H9 (cell line): ENCODE measurements around the gene CSNK2B. TPM values are rescaled to one million over a fixed set of nuclear protein-coding genes. Genes with fewer than 3 reads are reported as not detected.
A peak's percentile ranks its signal among the peaks of the same experiment; 100 is the strongest.

Source experiments
- DNase-seq: peaks from one replicate; pipeline ENCODE4 v3.0.0-alpha.2; 2017
- H2AFZ ChIP-seq: one replicate; pipeline ENCODE4 v1.6.1; 2013; ENCODE audit warnings: mild to moderate bottlenecking, low read length, control low read depth, moderate library complexity
- H2AK5ac ChIP-seq: 2 replicates; pipeline ENCODE4 v1.6.1; 2013; ENCODE audit warnings: low read length, control low read depth, mixed read lengths; ENCODE audit not compliant: insufficient read length
- H2BK120ac ChIP-seq: one replicate; pipeline ENCODE4 v1.6.1; 2013; ENCODE audit warnings: low read depth, mild to moderate bottlenecking, low read length, control low read depth, inconsistent platforms; ENCODE audit not compliant: poor library complexity, severe bottlenecking
- H2BK12ac ChIP-seq: 2 replicates; pipeline ENCODE4 v1.6.1; 2013; ENCODE audit warnings: low read length, control low read depth, mixed read lengths, low read depth; ENCODE audit not compliant: insufficient read length
- H2BK15ac ChIP-seq: 2 replicates; pipeline ENCODE4 v1.6.1; 2013; ENCODE audit warnings: low read depth, low read length, control low read depth
- H2BK20ac ChIP-seq: one replicate; pipeline ENCODE4 v1.6.1; 2013; ENCODE audit warnings: low read depth, mild to moderate bottlenecking, low read length, control low read depth, inconsistent platforms; ENCODE audit not compliant: poor library complexity, severe bottlenecking
- H2BK5ac ChIP-seq: 2 replicates; pipeline ENCODE4 v1.6.1; 2013; ENCODE audit warnings: low read length, control low read depth, mixed read lengths; ENCODE audit not compliant: insufficient read length
- H3K14ac ChIP-seq: 2 replicates; pipeline ENCODE4 v1.6.1; 2013; ENCODE audit warnings: low read length, control low read depth; ENCODE audit not compliant: insufficient read depth
- H3K18ac ChIP-seq: 2 replicates; pipeline ENCODE4 v1.6.1; 2013; ENCODE audit warnings: low read depth, mild to moderate bottlenecking, mixed read lengths, low read length, control low read depth; ENCODE audit not compliant: insufficient read length
- H3K23ac ChIP-seq: 2 replicates; pipeline ENCODE4 v1.6.1; 2013; ENCODE audit warnings: low read length, control low read depth, mixed read lengths, low read depth; ENCODE audit not compliant: insufficient read length
- H3K23me2 ChIP-seq: 2 replicates; pipeline ENCODE4 v1.6.1; 2013; ENCODE audit warnings: low read depth, mild to moderate bottlenecking, mixed read lengths, low read length, control low read depth; ENCODE audit not compliant: insufficient read length, poor library complexity, severe bottlenecking
- H3K27ac ChIP-seq: 2 replicates; pipeline ENCODE4 v1.5.1; 2013; ENCODE audit warnings: low read length, control low read depth, mixed read lengths, low read depth; ENCODE audit not compliant: insufficient read length
- H3K27me3 ChIP-seq: 2 replicates; pipeline ENCODE4 v1.6.1; 2013; ENCODE audit warnings: low read length, control low read depth, inconsistent platforms; ENCODE audit not compliant: insufficient read depth
- H3K4ac ChIP-seq: 2 replicates; pipeline ENCODE4 v1.6.1; 2013; ENCODE audit warnings: low read depth, mild to moderate bottlenecking, control low read depth, inconsistent platforms, low read length, moderate library complexity
- H3K4me1 ChIP-seq: 2 replicates; pipeline ENCODE4 v1.6.1; 2013; ENCODE audit warnings: low read length, control low read depth, inconsistent platforms; ENCODE audit not compliant: insufficient read depth
- H3K4me2 ChIP-seq: 2 replicates; pipeline ENCODE4 v1.6.1; 2013; ENCODE audit warnings: low read length, control low read depth, mixed read lengths; ENCODE audit not compliant: insufficient read length, insufficient read depth
- H3K56ac ChIP-seq: 2 replicates; pipeline ENCODE4 v1.6.1; 2013; ENCODE audit warnings: low read depth, mild to moderate bottlenecking, mixed read lengths, low read length, control low read depth; ENCODE audit not compliant: insufficient read length
- H3K79me1 ChIP-seq: 2 replicates; pipeline ENCODE4 v1.6.1; 2013; ENCODE audit warnings: low read depth, mild to moderate bottlenecking, moderate library complexity, low read length, control low read depth, inconsistent platforms; ENCODE audit not compliant: insufficient read depth, poor library complexity, severe bottlenecking
- H3K79me2 ChIP-seq: 2 replicates; pipeline ENCODE4 v1.6.1; 2013; ENCODE audit warnings: low read length, control low read depth, inconsistent platforms; ENCODE audit not compliant: insufficient read depth
- H3K9ac ChIP-seq: 2 replicates; pipeline ENCODE4 v1.6.1; 2013; ENCODE audit warnings: low read length, control low read depth, mixed read lengths; ENCODE audit not compliant: insufficient read length; ENCODE audit errors: extremely low read depth
- H3K9me3 ChIP-seq: one replicate; pipeline ENCODE4 v1.6.1; 2013; ENCODE audit warnings: low read depth, low read length, inconsistent platforms; ENCODE audit not compliant: control insufficient read depth
- H3T11ph ChIP-seq: one replicate; pipeline ENCODE4 v1.6.1; 2013; ENCODE audit warnings: mild to moderate bottlenecking, low read length, control low read depth, inconsistent platforms
- H4K20me1 ChIP-seq: one replicate; pipeline ENCODE4 v1.6.1; 2013; ENCODE audit not compliant: control insufficient read depth, insufficient read length, insufficient read depth
- H4K5ac ChIP-seq: 2 replicates; pipeline ENCODE4 v1.6.1; 2013; ENCODE audit warnings: low read depth, mild to moderate bottlenecking, mixed read lengths, low read length, control low read depth; ENCODE audit not compliant: insufficient read length
- H4K8ac ChIP-seq: replicated peaks from 2 replicates; pipeline ENCODE4 v1.6.1; 2013; ENCODE audit warnings: low read length, control low read depth, mixed read lengths, low read depth; ENCODE audit not compliant: insufficient read length
- H4K91ac ChIP-seq: 2 replicates; pipeline ENCODE4 v1.6.1; 2013; ENCODE audit warnings: low read depth, mild to moderate bottlenecking, moderate library complexity, mixed read lengths, low read length, control low read depth; ENCODE audit not compliant: insufficient read length
- H3K27ac Mint-ChIP-seq, 3 experiments: 2 replicates in 2 of 3; 3 replicates in 1 of 3; pipeline ENCODE4 v1.8.0; 2020 to 2021; ENCODE audit warnings: mixed read lengths in 3 of 3, mild to moderate bottlenecking in 1 of 3, moderate library complexity in 1 of 3
- H3K27me3 Mint-ChIP-seq: 2 replicates; pipeline ENCODE4 v1.8.0; 2021; ENCODE audit warnings: low read depth, mild to moderate bottlenecking, moderate library complexity, mixed read lengths
- H3K36me3 Mint-ChIP-seq, 3 experiments: 2 replicates in 2 of 3; 3 replicates in 1 of 3; pipeline ENCODE4 v1.8.0; 2020 to 2021; ENCODE audit warnings: low read depth in 3 of 3, mixed read lengths in 3 of 3; ENCODE audit not compliant: insufficient read depth in 1 of 3
- H3K4me1 Mint-ChIP-seq, 2 experiments: 2 replicates each; pipeline ENCODE4 v1.8.0; 2020; ENCODE audit warnings: mixed read lengths in 2 of 2
- H3K4me3 Mint-ChIP-seq, 2 experiments: 2 replicates in 1 of 2; 3 replicates in 1 of 2; pipeline ENCODE4 v1.8.0; 2020 to 2021; ENCODE audit warnings: mild to moderate bottlenecking in 2 of 2, mixed read lengths in 2 of 2, moderate library complexity in 1 of 2
- H3K9me3 Mint-ChIP-seq, 2 experiments: 2 replicates in 1 of 2; 3 replicates in 1 of 2; pipeline ENCODE4 v1.8.0; 2020; ENCODE audit warnings: mild to moderate bottlenecking in 2 of 2, mixed read lengths in 2 of 2, moderate library complexity in 1 of 2
- whole genome bisulfite sequencing: extraction: QIAGEN DNeasy Blood & Tissue Kit; methylation state at CpG from one replicate; pipeline ENCODE4 v1.1.7; 2013; ENCODE audit warnings: missing lambda C conversion rate, low lambda C conversion rate, mixed read lengths; ENCODE audit not compliant: insufficient read length; ENCODE audit errors: extremely low coverage; 5-methylcytosine and 5-hydroxymethylcytosine counted together
- total RNA-seq: library from RNA; stranded (reverse); gene quantifications from 2 replicates; pipeline ENCODE4 v1.2.1, GENCODE V29; 2021
- TF ChIP-seq, protein P1 (sequence below): fragments of 200-600 bp; sonication (generic); conservative IDR thresholded peaks from 3 replicates; pipeline ENCODE4 v1.8.0; 2021; ENCODE audit warnings: antibody characterized with exemption, mild to moderate bottlenecking

The CSNK2B gene
- total RNA-seq, 1 experiment from 2014 or later = 187 TPM

DNA sequence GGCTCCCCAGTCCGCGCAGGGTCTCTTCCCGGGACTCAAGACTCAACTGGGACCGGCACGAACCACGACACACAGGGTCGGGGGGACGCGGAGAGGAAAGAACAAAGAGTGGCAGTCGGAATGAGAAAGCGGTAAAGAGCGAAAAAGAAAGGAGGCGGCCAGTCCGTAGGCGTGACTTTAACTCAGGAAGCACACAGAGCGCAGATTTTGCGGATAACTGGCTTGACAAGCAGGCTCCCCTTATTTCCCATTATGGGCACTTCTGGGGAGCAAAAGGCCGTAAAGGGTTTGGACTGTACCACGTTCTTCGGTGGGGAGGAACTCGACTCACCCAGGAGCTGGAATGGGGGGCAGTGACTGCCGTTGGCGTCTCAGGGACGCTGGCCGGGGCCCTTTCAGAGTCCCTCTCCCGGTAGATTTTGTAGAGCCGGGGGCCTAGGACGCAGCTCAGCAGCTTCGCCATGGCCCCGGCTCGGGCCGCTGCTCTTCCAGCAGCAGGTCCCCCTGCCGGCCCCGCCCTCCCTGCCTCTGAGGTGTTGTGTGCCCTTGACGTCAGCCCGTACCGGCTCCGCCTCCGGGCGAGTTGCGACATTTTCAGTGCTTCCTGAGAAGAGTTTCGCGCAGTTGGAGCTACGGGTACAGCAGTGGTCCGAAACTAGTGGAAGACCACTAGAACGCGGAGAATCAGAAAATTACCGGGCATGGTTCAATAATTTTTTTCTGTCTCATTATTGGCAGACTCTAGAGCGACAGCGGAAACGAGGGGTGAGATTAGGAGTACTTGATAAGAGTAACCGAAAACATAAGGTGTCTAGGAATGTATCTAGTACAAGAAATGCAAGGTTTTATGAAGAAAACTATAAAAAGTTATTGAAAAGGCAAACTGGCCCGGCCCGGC, 37.2 kb downstream of the CSNK2B start, which contains the start of gene ABHD16A:
ABHD16A (minus strand) TSS at position 506 of the 898 bp plus-strand sequence; CDS start at position 463, 43 bp downstream.
- Histone ChIP-seq H3K4ac (no peak within 1 kb of the TSS; the same call in 1 of the 2 replicates), H4K20me1 (no peaks in the 10 kb centered on the region), H3K56ac (no peak within 1 kb of the TSS), H2BK5ac (no peak within 1 kb of the TSS), H3K4me2 (peak within 1 kb of the TSS; percentile 91), H4K91ac (no peak within 1 kb of the TSS), H2AFZ (peak within 1 kb of the TSS; percentile 43), H4K8ac (no peak within 1 kb of the TSS), H3T11ph (no peak within 1 kb of the TSS), H3K27ac (no peak within 1 kb of the TSS), H4K5ac (no peak within 1 kb of the TSS), H2BK120ac (no peak within 1 kb of the TSS), H2AK5ac (no peak within 1 kb of the TSS), H3K27me3 (no peaks in the 10 kb centered on the region), H2BK12ac (no peak within 1 kb of the TSS), H3K23me2 (peaks cover 6% of the 10 kb centered on the region), H3K18ac (peak within 1 kb of the TSS; percentile 94), H3K9me3 (no peaks in the 10 kb centered on the region), H3K79me2 (peaks cover 2% of the 10 kb centered on the region; the same call in 1 of the 2 replicates), H2BK20ac (no peak within 1 kb of the TSS), H3K79me1 (peaks cover 6% of the 10 kb centered on the region), H3K4me1 (peaks cover 4% of the 10 kb centered on the region; the same call in 1 of the 2 replicates), H3K9ac (peak within 1 kb of the TSS; percentile 79), H3K23ac (no peak within 1 kb of the TSS), H2BK15ac (no peak within 1 kb of the TSS), H3K14ac (peak within 1 kb of the TSS; percentile 81)
- TF ChIP-seq, protein P1, sequence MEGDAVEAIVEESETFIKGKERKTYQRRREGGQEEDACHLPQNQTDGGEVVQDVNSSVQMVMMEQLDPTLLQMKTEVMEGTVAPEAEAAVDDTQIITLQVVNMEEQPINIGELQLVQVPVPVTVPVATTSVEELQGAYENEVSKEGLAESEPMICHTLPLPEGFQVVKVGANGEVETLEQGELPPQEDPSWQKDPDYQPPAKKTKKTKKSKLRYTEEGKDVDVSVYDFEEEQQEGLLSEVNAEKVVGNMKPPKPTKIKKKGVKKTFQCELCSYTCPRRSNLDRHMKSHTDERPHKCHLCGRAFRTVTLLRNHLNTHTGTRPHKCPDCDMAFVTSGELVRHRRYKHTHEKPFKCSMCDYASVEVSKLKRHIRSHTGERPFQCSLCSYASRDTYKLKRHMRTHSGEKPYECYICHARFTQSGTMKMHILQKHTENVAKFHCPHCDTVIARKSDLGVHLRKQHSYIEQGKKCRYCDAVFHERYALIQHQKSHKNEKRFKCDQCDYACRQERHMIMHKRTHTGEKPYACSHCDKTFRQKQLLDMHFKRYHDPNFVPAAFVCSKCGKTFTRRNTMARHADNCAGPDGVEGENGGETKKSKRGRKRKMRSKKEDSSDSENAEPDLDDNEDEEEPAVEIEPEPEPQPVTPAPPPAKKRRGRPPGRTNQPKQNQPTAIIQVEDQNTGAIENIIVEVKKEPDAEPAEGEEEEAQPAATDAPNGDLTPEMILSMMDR = no peak
- Mint-ChIP-seq H3K27me3 (peaks cover 1% of the 10 kb centered on the region; the same call in 1 of the 2 replicates), H3K9me3 (no peaks in the 10 kb centered on the region; a peak in 1 of 5 replicates), H3K4me3 (peak within 1 kb of the TSS; percentile 96 to 98), H3K27ac (peak within 1 kb of the TSS; percentile 91 to 96 (median 96)), H3K36me3 (peaks cover 0 to 18% (median 4%) of the 10 kb centered on the region in 3 experiments; a peak in 4 of 7 replicates), H3K4me1 (peaks cover 11% of the 10 kb centered on the region in 2 experiments)
- no CpG with 5 or more reads among the region's 54 CpGs for WGBS
- peak; percentile 99 for DNase-seq
